Tibial artery (tissue), 4 donors: ENCODE results near the gene USP3.

ENCODE experiments used
- DNase-seq, 2 donors: peaks; one replicate each; pipeline ENCODE4 v3.0.0-alpha.2; 2019
- H3K27ac ChIP-seq, 2 donors: fragments of 200-600 bp; sonication (generic) in 1 of 2; 1 replicate in 1 of 2; 2 replicates in 1 of 2; pipeline ENCODE4 v1.5.1; 2018 to 2019; ENCODE audit warnings: mild to moderate bottlenecking in 1 of 2
- H3K27me3 ChIP-seq, 2 donors: fragments of 200-600 bp; sonication (generic) in 1 of 2; one replicate each; pipeline versions ENCODE4 v1.5.1 to v1.6.0; 2016 to 2019
- H3K36me3 ChIP-seq, 3 donors: fragments of 200-600 bp; sonication (generic) in 2 of 3; one replicate each; pipeline ENCODE4 v1.5.1; 2016 to 2019; ENCODE audit warnings: mild to moderate bottlenecking in 2 of 3
- H3K4me1 ChIP-seq, 4 donors: fragments of 200-600 bp; sonication (generic) in 2 of 4; 1 replicate in 3 of 4; 2 replicates in 1 of 4; pipeline ENCODE4 v1.5.1; 2016 to 2019
- H3K4me3 ChIP-seq, 2 donors: fragments of 200-600 bp; sonication (generic) in 1 of 2; 1 replicate in 1 of 2; 2 replicates in 1 of 2; pipeline ENCODE4 v1.5.1; 2018 to 2019; ENCODE audit warnings: mild to moderate bottlenecking in 2 of 2
- H3K9me3 ChIP-seq, 3 donors: fragments of 200-600 bp; sonication (generic) in 1 of 3; one replicate each; pipeline ENCODE4 v1.5.1; 2016 to 2019
- CTCF ChIP-seq, 2 experiments: fragments of 200-600 bp in 1 of 2; fragments of 450-650 bp in 1 of 2; IDR thresholded peaks; one replicate each; pipeline ENCODE4 v1.5.1; 2017 to 2019; ENCODE audit warnings: antibody characterized with exemption in 2 of 2, mild to moderate bottlenecking in 1 of 2, moderate library complexity in 1 of 2
- intact Hi-C: fragments of 100-400 bp; cut with DNase I; formaldehyde crosslinking; loops from one replicate; pipeline ENCODE4 v1.15.0; 2023; ENCODE audit warnings: low total_unique reads

USP3 gene

DNA sequence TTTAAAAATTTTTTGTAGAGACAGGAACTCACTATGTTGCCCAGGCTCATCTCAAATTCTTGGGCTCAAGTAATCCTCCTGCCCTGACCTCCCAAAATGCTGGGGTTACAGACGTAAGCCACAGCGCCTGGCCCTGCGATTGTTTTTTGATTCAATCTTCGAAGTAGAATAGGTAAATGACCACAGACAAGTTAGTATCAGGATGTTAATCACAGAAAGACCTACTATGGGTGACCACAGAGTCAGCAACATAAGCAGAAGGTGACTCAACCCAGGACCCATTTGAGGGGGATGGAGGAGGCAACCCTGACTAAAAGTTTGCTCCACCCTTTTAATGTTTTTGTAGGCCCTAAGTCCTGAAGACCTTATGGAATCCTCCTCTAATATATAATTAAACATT, 10.0 kb upstream of the USP3 start:
- H3K9me3 ChIP-seq: no peaks in the 10 kb centered on the region
- H3K27me3 ChIP-seq: peaks cover 0 to 13% of the 10 kb centered on the region in 2 donors
- no peaks in the 10 kb centered on the region for H3K36me3 ChIP-seq
- TF ChIP-seq CTCF (IDR thresholded peaks at IDR 0.05): no peak
- H3K27ac ChIP-seq: no peak overlapping the region
- intact Hi-C loops: no loop called here
- no peak for DNase-seq
- H3K4me1 ChIP-seq: no peaks in the 10 kb centered on the region
- H3K4me3 ChIP-seq: no peak overlapping the region

- no peak for TF ChIP-seq CTCF (IDR thresholded peaks at IDR 0.05)
- Histone ChIP-seq H3K4me3 (no peak overlapping the region), H3K27ac (no peak overlapping the region), H3K9me3 (no peaks in the 10 kb centered on the region), H3K27me3 (peaks cover 0 to 13% of the 10 kb centered on the region in 2 donors), H3K36me3 (no peaks in the 10 kb centered on the region), H3K4me1 (peaks cover 0 to under 1% (median 0%) of the 10 kb centered on the region in 4 donors)
- intact Hi-C loops: no loop called here
- DNase-seq: no peak
Observed at GRCh38 chr15:63495343-63495742, 9.1 kb upstream of the USP3 start.

DNA sequence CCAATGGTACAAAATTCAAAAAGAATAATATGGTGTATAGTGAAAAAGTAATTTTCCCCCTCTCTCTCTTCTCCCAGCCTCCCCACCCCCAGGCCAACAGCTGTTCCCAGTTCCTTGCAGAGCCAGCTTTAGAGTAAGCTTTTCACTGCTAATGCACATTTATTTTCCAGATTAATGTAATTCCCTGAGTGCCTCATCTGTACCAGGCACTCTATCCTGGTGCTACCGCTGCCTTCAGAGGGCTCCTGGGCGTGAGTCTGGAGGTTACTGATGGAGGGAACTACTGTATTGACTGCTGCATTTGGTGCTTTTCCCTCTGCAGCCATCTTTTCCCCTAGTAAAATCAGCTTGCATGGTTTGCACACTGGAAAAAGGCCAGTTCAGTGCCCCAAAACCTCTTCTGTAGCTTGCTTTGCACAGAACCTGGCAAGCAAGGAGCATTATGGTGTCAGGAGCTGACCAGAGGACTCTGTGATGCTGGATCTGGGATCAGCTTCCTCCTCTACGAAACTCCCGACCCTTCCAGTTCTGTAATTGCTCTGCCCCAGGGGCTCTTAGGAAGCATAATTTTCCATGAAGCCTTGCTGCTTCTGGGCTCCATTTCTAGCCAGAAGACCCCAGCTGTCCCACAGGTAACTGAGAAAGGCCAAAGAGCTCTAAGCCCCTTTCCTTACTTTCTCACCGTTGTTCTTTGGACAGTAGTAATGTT, 8.5 kb upstream of the USP3 start:
- DNase-seq: no peak
- no peaks in the 10 kb centered on the region for H3K36me3 ChIP-seq
- intact Hi-C loops: no loop called here
- no peak for TF ChIP-seq CTCF (IDR thresholded peaks at IDR 0.05)
- H3K27me3 ChIP-seq: peaks cover 0 to 13% of the 10 kb centered on the region in 2 donors
- H3K9me3 ChIP-seq: no peaks in the 10 kb centered on the region
- H3K4me1 ChIP-seq: peaks cover 0 to 6% (median 4%) of the 10 kb centered on the region in 4 donors
- no peak overlapping the region for H3K27ac ChIP-seq
- H3K4me3 ChIP-seq: no peak overlapping the region

DNA sequence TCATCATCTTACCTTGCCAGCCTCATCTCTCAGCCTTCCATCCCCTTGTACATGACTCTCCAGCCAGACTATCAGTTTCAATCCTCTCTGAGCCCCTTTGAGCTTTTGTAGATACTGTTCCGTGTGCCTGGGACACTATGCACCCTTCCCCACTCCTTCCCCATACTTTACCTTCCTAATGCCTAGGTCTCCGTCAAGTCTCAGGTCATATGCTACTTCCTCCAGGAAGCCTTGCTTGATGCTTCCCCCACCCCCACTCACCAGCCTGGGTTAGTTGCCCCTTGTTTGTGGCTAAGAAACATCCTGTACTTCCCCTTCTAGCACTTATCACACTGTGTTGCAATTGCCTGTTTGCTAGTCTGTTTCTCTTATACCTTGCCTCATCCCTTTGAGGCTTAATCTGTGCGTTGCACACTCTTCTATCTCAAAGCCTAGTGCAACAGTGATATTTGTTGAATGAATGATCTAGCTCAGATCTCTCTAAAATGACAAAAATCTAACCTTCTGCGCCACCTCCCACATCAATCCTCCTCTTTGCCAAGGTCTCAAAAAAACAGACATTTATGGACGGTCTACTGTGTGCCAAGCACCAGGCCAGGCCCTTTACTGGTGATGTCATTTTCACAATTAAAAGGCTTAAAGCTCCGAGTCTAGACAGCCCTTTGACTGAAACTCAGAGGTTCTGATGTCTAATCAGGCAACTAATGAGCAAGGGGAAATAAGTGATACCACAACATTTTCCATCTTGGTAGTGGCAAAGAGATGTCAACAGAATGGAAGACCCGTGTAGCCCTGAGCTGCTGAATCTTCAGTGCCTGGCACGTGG, 6.5 kb upstream of the USP3 start:
- Histone ChIP-seq H3K9me3 (no peaks in the 10 kb centered on the region), H3K4me3 (no peak overlapping the region), H3K27me3 (peaks cover 0 to 13% of the 10 kb centered on the region in 2 donors), H3K27ac (no peak overlapping the region), H3K36me3 (no peaks in the 10 kb centered on the region), H3K4me1 (peaks cover 0 to 23% (median 20%) of the 10 kb centered on the region in 4 donors)
- no peak for DNase-seq
- TF ChIP-seq CTCF (IDR thresholded peaks at IDR 0.05): no peak
- intact Hi-C loops: no loop called here

DNA sequence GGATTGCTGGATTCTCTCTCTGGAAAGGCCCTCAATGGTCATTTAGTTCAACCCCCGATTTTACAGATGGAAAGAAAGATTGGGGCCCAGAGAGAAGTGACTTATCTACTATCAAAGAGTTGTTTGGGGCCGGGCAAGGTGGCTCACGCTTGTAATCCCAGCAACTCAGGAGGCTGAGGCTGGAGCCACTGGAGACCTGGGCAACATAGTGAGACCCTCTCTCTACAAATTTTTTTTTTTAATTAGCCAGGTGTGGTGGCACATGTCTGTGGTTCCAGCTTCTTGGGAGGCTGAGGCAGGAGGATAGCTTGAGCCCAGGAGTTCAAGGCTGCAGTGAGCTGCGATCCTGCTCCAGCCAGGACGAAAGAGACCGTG, 5.2 kb upstream of the USP3 start:
- intact Hi-C loops: no loop called here
- Histone ChIP-seq H3K27me3 (peaks cover 0 to 13% of the 10 kb centered on the region in 2 donors), H3K36me3 (no peaks in the 10 kb centered on the region), H3K27ac (no peak overlapping the region), H3K4me1 (peaks cover 0 to 32% (median 28%) of the 10 kb centered on the region in 4 donors), H3K4me3 (no peak overlapping the region), H3K9me3 (no peaks in the 10 kb centered on the region)
- no peak for DNase-seq
- no peak for TF ChIP-seq CTCF (IDR thresholded peaks at IDR 0.05)
